ENCODE measurements around the gene NHEJ1. TPM values are rescaled to one million over a fixed set of nuclear protein-coding genes. Genes with fewer than 3 reads are reported as not detected.
A peak's percentile ranks its signal among the peaks of the same experiment; 100 is the strongest.

Gene NHEJ1
- polyA plus RNA-seq, 1 of the 3 experiments (the other 2 are of a cell fraction), result 16.3 TPM

- TF ChIP-seq, protein P1, sequence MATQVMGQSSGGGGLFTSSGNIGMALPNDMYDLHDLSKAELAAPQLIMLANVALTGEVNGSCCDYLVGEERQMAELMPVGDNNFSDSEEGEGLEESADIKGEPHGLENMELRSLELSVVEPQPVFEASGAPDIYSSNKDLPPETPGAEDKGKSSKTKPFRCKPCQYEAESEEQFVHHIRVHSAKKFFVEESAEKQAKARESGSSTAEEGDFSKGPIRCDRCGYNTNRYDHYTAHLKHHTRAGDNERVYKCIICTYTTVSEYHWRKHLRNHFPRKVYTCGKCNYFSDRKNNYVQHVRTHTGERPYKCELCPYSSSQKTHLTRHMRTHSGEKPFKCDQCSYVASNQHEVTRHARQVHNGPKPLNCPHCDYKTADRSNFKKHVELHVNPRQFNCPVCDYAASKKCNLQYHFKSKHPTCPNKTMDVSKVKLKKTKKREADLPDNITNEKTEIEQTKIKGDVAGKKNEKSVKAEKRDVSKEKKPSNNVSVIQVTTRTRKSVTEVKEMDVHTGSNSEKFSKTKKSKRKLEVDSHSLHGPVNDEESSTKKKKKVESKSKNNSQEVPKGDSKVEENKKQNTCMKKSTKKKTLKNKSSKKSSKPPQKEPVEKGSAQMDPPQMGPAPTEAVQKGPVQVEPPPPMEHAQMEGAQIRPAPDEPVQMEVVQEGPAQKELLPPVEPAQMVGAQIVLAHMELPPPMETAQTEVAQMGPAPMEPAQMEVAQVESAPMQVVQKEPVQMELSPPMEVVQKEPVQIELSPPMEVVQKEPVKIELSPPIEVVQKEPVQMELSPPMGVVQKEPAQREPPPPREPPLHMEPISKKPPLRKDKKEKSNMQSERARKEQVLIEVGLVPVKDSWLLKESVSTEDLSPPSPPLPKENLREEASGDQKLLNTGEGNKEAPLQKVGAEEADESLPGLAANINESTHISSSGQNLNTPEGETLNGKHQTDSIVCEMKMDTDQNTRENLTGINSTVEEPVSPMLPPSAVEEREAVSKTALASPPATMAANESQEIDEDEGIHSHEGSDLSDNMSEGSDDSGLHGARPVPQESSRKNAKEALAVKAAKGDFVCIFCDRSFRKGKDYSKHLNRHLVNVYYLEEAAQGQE (IDR thresholded peaks at IDR 0.05; ENCODE audit: low read depth, low read length), result no peak
- peak; percentile 97 for TF ChIP-seq USF2 (IDR thresholded peaks at IDR 0.05; ENCODE audit: borderline replicate concordance, low read depth, low read length)
- no peak for TF ChIP-seq FOXJ3 (CRISPR knock-in tag; IDR thresholded peaks at IDR 0.05)
- TF ChIP-seq CHD2 (IDR thresholded peaks at IDR 0.05; ENCODE audit: low read length, partially characterized antibody), result no peak
- no peak for TF ChIP-seq SMC3 (IDR thresholded peaks at IDR 0.05; ENCODE audit: low read depth, low read length)
- peak; percentile 28; the same call in 1 of the 2 replicates for TF ChIP-seq PBX3 (IDR thresholded peaks at IDR 0.05)
Measured at GRCh38 chr2:219177552-219178376, 17.1 kb upstream of the NHEJ1 start, which contains the start of gene RETREG2 (continued).

DNA sequence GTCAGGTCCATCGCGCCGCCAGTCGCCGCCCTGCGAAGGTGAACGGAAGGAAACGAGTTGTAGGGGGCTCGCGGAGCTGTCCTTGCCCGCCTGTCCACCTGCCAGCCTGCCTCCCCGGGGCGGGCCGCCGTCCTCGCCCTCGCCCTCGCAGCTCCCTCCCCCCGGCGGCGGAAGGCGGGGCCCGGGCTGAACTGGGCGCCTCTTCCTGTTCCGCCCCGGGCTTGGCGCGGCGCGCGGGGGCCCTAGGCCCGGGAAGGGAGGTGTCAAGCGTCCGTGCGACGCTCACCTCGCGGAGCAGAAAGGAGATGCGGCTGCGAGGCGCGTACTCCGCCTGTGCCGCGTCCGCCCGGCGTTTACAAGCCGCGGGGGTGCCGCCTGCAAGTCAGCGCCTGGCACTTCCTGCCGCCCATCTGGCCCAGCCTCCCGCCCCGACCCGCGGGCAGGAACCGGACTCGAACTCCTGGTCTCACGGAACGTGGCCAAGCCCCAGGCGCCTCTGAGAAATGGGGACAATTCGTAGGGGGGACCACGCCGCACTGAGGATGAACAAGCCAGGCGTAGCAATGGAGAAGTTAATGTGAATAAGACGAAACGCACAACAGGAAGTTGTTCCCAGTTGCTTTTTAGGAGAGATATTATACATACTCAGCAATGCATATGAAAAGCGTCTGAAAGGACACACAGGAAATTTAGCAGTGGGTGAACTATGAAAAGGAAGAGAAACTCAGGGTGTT lies 16.4 kb upstream of the NHEJ1 start, which contains the start of gene CNPPD1:
CNPPD1 (minus strand) TSS at position 108 of the 734 bp plus-strand sequence; CDS start at position 11, 97 bp downstream.
- 2% methylated on average over 36 of the region's 69 CpGs for WGBS (ENCODE audit: low lambda C conversion rate)
- peak within 1 kb of the TSS; percentile 77 for H3K9ac ChIP-seq
- peak within 1 kb of the TSS; percentile 96 for H3K4me2 ChIP-seq
- peak; percentile 92 for DNase-seq
- H2AFZ ChIP-seq (ENCODE audit: low read depth), result peak within 1 kb of the TSS; percentile 91
- no peaks in the 10 kb centered on the region for H3K9me2 ChIP-seq
- ChIA-PET CTCF (interaction anchor here (0.6 to 8.7 kb wide), 14 partner anchors 11 to 279 kb away, joined by 3 to 104 read pairs (median 6); partner anchors contain the start of genes NHEJ1 and ZFAND2B), POLR2A (interaction anchor here (0.6 to 2.3 kb wide), 13 partner anchors 13 to 307 kb away, joined by 3 to 13 read pairs (median 4); partner anchors contain the start of genes ABCB6, ANKZF1, ATG9A and DNAJB2)
- peak within 1 kb of the TSS; percentile 95 to 97 for H3K27ac ChIP-seq (ENCODE audit: low read depth in 2 of 2, low read length in 1 of 2)
- H4K20me1 ChIP-seq (ENCODE audit: insufficient read depth), result peaks cover 10% of the 10 kb centered on the region
- peaks cover 0 to 17% of the 10 kb centered on the region in 2 experiments; a peak in 2 of 4 replicates for H3K4me1 ChIP-seq (ENCODE audit: control insufficient read depth in 1 of 2, insufficient read depth in 2 of 2, low read depth in 1 of 2, low read length in 1 of 2)
- H3K9me3 ChIP-seq, result no peaks in the 10 kb centered on the region
- H3K27me3 ChIP-seq (ENCODE audit: insufficient read depth), result no peaks in the 10 kb centered on the region
- H3K79me2 ChIP-seq (ENCODE audit: insufficient read depth), result peaks cover 38% of the 10 kb centered on the region
- H3K36me3 ChIP-seq (replicated peaks in 1 of 2; ENCODE audit: control insufficient read depth in 1 of 2, insufficient read depth in 2 of 2, low read length in 1 of 2), result peaks cover 33 to 52% of the 10 kb centered on the region in 2 experiments
- peak within 1 kb of the TSS; percentile 80 to 89 for H3K4me3 ChIP-seq (ENCODE audit: low read depth in 2 of 2, low read length in 1 of 2)
- H3F3A ChIP-seq (replicated peaks; ENCODE audit: insufficient read depth), result peaks cover 4% of the 10 kb centered on the region
- TF ChIP-seq GABPA (IDR thresholded peaks at IDR 0.05; ENCODE audit: low read depth), result peak; percentile 79
- peak; percentile 79; the same call in 1 of the 2 replicates for TF ChIP-seq ELF1 (IDR thresholded peaks at IDR 0.05)
- peak; percentile 42; the same call in 1 of the 2 replicates for TF ChIP-seq MXI1 (IDR thresholded peaks at IDR 0.05; ENCODE audit: low read depth, low read length)
- TF ChIP-seq CHD2 (IDR thresholded peaks at IDR 0.05; ENCODE audit: low read length, partially characterized antibody), result peak; percentile 7
- TF ChIP-seq, protein P2, sequence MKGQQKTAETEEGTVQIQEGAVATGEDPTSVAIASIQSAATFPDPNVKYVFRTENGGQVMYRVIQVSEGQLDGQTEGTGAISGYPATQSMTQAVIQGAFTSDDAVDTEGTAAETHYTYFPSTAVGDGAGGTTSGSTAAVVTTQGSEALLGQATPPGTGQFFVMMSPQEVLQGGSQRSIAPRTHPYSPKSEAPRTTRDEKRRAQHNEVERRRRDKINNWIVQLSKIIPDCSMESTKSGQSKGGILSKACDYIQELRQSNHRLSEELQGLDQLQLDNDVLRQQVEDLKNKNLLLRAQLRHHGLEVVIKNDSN (IDR thresholded peaks at IDR 0.05; ENCODE audit: borderline replicate concordance, low read depth), result peak; percentile 29; the same call in 1 of the 2 replicates
- TF ChIP-seq MAX (IDR thresholded peaks at IDR 0.05; ENCODE audit: low read depth), result peak; percentile 67
- peak; percentile 49; the same call in 1 of the 2 replicates for TF ChIP-seq TAF1 (IDR thresholded peaks at IDR 0.05; ENCODE audit: borderline replicate concordance, low read depth, low read length)
- no peak for TF ChIP-seq EP300 (IDR thresholded peaks at IDR 0.05; ENCODE audit: borderline replicate concordance in 1 of 2, low read depth in 1 of 2, low read length in 1 of 2)
- TF ChIP-seq POLR2AphosphoS5 (IDR thresholded peaks at IDR 0.05; ENCODE audit: low read depth, low read length), result peak; percentile 72
- TF ChIP-seq SIN3A (IDR thresholded peaks at IDR 0.05; ENCODE audit: borderline replicate concordance, low read depth, low read length), result peak; percentile 62; the same call in 1 of the 2 replicates
- 0 out of 2 replicates have a peak, but pooled peaks have one; percentile 5 for TF ChIP-seq FOXJ3 (CRISPR knock-in tag; IDR thresholded peaks at IDR 0.05)
- no peak for TF ChIP-seq YY1 (IDR thresholded peaks at IDR 0.05; ENCODE audit: low read depth)
